Measurements from ENCODE around the gene SNRNP200.

Gene SNRNP200

DNA sequence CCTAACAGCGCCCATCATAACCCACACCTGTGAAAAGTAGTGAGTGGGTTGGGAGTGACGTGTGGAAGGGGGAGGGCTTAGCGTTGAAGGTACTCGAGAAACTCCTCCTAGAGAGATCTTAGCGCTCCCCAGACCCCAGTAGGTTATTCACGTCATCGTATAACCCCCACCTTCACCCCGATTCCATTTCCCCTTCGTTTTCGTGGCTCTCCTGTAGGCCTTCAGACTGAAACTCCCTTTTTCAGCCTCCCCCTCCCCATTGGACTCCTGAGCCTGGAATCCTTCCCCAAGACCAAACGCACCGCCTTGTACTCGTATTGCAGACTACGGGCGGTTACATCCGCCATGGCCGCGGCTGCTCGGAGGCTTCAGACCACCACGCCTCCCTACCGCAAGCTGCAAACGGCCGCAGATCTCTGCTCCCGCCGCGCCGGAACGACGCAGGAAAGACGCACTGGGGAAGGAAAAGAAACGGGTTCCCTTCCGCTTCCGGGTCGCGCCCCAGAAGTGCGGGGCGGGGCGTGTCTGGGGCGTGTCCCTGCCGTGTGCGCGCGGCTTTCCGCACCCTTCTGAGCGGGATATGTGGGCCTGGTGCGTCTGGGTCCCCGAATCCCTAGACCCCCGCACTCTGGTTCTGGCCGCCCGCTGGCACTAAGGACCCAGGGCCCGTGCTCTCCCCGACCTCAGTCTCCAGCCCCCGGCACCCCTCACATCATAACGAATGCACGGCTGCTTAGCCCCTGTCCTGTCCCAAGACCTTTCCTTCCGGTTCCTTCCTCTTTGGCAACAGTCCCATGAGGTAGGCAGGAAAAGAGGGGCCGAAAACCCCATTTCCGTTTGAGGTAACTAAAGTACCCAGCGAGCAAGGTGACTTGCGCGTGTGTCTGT is at the start of gene SNRNP200:
Gene SNRNP200, minus strand, starts transcription at position 456 of the 888 bp plus-strand sequence. Its CDS starts 109 bp downstream, at position 347.
- DNase-seq (ENCODE audit: low read depth) = peak; percentile 77

- no peak for DNase-seq (ENCODE audit: low read depth)
Measured at GRCh38 chr2:96354492-96354891, 49.1 kb upstream of the SNRNP200 start.

- DNase-seq (ENCODE audit: low read depth) = no peak
Measured at GRCh38 chr2:96353606-96354101, 48.3 kb upstream of the SNRNP200 start.

DNA sequence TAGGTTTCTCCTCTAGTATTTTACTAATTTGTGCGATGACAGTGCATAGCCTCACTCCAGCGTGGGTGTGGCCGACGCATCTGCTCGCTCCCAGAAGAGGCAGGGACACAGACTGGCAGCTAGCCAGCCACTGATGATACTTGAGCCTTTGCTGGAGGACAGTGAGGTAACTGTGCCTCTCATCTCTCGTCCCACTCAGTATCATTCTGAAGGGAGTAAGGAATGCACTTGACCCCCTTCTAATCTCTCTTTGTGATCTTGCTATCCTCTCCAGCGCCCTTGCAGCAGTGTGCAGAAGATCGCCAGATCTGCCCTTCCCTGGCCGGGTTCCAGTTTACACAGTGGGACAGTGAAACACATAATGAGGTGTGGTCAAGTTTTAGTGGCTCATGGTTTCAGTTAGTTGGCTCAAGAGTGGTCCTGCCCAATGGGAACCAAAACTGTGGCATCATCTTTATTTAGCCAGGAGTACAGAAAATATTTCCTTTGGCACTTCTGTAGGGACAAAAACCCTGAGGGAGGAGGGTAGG is 47.8 kb upstream of the SNRNP200 start:
- no peak for DNase-seq (ENCODE audit: low read depth)

DNA sequence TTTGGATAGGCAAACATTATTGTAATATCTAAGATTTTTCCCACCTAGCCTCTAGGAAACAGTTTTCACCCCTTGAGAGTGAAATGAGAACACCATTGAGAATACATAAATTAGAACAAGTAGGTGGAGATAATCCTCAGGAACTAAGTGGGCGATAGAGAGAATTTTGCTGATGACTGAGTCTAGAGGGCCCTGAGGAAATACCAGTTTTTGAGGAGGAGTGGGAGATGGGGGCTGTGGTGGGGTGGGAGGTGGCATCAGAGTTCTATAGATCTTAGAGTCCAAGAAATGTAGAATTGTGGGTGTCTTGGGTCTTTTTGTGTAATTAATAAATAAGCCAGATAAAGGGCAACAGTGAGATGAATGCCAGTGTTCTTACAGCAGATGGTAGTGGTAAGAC is 42.0 kb upstream of the SNRNP200 start:
- no peak for DNase-seq (ENCODE audit: low read depth)

GRCh38 chr2:96345868-96346462 is 40.6 kb upstream of the SNRNP200 start:
- no peak for DNase-seq (ENCODE audit: low read depth)

DNA sequence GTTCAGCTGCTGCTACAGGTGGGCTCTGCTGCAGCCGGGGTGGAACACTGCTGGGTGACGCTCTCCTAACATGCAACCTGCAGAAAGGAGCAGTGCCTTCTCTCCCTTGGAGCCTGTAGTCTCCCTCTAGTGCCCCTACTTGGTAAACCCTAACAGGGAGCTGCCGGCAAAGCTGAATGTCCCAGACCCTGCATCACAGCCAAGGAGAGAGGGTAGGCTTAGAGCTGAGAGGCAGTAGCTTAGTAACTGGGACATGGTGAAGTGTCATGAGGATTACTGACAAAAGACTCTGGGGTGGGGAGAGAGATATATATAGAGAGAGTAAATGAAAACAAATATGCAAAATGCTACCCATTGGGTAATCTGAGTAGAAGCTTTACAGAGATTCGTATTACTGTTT is 40.1 kb upstream of the SNRNP200 start:
- DNase-seq (ENCODE audit: low read depth) = no peak

DNA sequence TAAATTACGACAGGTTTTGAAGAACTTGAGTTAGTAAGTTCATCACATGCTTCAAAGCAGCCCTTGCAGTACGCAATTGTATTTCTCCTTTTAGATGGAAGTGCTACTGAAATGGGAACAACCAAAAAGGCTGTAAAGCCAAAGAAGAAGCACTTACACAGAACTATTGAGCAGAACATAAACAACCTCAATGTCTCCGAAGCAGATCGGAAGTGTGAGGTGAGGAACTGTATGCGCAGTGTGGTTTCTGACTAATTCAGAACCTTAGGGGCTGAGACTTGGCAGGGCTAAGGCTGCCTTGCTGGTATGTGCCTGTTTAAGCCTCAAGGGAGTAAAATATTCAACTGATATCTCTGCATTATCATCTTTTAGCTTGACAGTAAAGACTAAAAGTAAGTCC is 38.7 kb upstream of the SNRNP200 start:
- no peak for DNase-seq (ENCODE audit: low read depth)

DNA sequence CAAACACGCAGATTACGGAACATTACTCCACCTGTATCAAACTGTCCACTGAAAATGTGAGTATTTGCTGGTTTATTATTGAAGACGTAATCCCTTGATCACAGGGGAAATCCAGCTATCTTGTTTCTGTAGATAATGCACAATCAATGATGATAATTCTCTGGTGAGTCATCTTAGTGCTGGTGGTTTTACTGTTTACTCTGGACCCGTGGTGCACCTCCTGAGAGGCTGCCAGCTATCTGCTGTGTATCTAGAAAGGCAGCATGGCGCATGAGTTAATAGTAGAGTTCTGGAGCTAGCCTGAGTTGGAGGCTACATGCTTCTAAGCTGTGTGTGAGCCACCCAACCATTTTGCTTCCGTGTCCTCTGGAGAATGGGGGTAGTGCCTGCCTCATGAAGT is 36.7 kb upstream of the SNRNP200 start:
- no peak for DNase-seq (ENCODE audit: low read depth)

DNA sequence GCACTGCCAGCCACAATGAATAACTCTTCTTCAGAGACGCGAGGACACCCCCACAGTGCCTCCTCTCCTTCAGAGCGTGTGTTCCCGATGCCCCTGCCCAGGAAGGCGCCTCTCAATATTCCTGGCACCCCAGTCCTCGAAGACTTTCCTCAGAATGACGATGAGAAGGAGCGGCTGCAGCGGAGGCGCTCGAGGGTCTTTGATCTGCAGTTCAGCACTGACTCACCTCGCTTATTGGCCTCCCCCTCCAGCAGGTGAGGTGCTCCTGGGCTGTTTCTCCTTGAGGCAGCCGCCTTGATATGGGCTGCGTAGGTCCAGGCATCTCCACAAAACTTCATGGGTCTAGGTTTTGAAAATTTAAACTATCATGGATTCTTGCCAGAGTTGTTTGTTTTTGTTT is 36.3 kb upstream of the SNRNP200 start:
- DNase-seq (ENCODE audit: low read depth) = no peak

DNA sequence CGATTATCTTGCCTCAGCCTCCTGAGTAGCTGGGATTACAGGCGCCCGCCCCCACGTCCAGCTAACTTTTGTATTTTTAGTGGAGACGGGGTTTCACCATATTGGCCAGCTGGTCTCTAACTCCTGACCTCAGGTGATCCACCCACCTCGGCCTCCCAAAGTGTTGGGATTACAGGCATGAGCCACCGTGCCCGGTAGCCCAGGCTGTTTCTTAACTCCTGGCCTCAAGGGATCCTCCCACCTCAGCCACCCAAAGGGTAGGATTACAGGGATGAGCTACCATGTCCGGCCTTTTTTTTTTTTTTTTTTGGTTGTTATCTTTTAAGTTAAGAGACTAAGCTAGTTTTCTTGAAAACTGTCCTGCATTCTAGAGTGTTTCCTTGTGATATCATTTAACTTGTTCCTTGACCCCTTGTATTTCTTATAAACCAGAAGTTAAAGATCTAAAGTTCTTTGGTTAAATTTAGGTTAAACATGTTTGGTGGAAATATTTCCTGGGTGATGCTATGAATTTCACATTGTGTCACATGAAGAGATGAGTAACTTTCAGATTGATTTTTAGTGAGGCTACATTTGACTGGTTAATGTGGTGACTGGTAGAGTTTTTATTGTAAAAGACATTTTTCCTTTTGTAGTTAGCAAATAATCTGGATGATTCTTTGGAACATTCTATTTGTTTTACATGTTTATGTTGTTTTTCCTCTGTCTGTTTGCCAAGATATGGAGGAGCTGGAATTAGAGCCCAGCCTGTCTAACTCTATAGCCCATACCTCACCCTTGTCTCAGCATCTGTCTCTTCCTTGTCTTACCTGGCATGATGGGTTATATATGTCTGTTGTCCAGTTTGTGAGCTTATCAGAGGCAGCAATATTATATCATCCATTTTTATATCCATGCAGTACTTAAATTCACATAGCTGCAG is 35.4 kb upstream of the SNRNP200 start:
- DNase-seq (ENCODE audit: low read depth) = no peak

GRCh38 chr2:96336873-96337272 is 31.5 kb upstream of the SNRNP200 start:
- no peak for DNase-seq (ENCODE audit: low read depth)

- DNase-seq (ENCODE audit: low read depth) = peak; percentile 30
Measured at GRCh38 chr2:96336104-96336775, 30.9 kb upstream of the SNRNP200 start.

- DNase-seq (ENCODE audit: low read depth) = no peak
Measured at GRCh38 chr2:96333708-96334107, 28.4 kb upstream of the SNRNP200 start.

DNA sequence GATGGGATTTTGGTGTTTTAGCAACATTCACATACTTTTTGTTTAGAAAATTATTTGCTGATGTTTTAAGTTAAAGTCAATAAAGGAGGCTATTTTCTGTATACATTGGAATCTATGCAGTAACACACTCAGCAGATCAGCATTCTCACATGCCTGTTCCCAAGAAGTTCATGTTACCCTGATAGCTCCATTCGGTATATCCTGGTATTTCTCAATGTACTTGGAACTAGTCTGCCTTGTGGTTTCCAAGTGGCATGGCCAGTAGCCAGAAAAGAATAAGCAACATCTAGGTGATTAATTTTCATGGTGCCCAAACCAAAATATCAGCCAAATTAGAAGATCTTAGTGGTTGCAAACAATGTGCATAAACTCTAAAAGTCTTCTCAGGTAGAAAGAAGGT is 25.1 kb upstream of the SNRNP200 start:
- DNase-seq (ENCODE audit: low read depth) = no peak

GRCh38 chr2:96329874-96330273 is 24.5 kb upstream of the SNRNP200 start:
- no peak for DNase-seq (ENCODE audit: low read depth)

DNA sequence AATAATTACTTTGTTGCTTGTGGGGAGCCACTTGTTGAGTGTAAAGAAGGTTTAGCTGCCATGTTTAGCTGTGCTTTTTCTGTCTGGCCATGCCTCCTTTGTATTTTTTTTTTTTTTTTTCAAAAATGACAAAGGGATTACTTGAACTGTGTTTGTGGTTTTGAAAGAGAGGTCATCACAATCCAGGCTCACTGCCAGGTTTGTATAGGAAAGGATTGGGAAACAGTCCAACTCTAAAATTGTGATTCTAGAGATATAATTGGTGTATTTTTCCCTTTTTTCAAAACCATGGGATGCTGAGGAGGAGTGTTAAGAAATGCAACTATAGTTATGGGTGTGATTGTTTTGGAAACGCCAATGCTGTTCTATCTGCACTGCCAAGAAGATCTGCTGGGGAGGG is 24.1 kb upstream of the SNRNP200 start:
- DNase-seq (ENCODE audit: low read depth) = no peak

GRCh38 chr2:96326990-96327820 is 21.9 kb upstream of the SNRNP200 start:
- no peak for DNase-seq (ENCODE audit: low read depth)

DNA sequence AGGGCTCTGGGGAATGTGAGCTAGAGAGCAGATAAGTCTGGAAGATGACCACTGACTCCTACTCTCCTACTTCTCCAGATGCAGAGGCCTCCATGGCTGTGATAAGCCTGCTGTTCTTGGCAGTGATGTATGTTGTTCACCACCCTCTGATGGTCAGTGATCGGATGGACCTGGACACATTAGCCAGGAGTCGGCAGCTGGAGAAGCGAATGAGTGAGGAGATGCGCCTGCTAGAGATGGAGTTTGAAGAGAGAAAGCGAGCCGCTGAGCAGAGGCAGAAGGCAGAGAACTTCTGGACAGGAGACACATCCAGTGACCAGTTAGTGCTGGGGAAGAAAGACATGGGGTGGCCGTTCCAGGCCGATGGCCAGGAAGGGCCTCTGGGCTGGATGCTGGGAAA is 21.2 kb upstream of the SNRNP200 start:
- DNase-seq (ENCODE audit: low read depth) = no peak

- no peak for DNase-seq (ENCODE audit: low read depth)
Measured at GRCh38 chr2:96325884-96326255, 20.5 kb upstream of the SNRNP200 start.
